GM19328 (cell line): ENCODE data around the gene GIGYF1.

Experiments
- ATAC-seq: cut with Tn5 transposase; IDR thresholded peaks from one replicate; pipeline ENCODE4 v1.9.1; 2021; ENCODE audit warnings: mild to moderate bottlenecking, moderate library complexity; ENCODE audit not compliant: unreplicated experiment

Gene GIGYF1

DNA sequence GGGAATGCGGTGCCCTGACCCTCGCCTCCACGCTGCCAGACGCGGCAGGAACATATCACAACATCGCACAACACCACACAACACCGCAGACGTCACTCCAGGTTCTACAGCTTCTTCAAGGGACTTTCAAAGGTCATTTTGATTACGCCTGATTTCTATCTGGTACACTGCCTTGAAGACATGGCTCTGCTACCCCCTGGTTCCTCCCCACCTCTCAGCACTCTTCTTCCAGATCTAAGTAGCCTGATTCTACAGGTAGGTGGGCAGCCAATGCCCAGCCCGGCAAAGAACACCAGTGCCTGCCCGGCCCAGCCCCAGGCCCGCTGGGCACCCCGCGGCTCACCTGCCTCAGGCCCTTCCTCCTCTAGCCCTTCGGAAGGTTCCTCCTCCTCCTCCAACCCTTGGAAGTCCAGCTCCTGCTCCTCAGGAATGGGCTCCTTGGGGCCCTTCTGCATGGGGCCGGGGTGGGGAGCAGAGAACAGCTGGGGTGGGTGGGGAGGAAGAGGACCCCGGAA, 8.4 kb downstream of the GIGYF1 start:
- ATAC-seq = no peak

DNA sequence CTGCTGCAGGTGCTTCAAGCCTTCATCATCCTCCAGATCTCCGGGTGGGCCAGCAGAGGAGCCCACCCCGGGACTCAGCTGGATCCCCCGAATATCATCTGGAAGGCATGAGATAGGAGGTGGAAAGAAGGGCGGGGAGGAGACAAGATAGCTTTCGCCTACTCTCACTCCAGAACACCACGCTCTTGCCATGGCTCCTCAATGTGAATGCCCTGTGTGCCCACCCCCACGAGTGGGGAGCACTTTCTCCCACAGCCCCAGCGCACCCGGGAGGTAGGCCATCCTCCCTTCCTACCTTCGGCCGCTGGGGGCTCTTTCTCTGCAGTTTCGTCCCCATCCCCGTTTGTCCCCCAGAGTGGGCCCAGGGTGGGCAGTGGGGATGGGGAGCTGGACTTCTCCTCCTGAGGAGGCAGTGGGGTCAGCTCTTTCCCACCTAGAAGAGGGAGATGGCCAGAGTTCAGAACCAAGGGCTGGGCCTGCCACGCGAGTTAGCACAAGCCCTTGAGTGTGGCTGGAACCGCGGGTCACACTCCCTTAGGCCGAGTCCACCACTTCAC, 8.9 kb downstream of the GIGYF1 start:
- ATAC-seq = no peak

DNA sequence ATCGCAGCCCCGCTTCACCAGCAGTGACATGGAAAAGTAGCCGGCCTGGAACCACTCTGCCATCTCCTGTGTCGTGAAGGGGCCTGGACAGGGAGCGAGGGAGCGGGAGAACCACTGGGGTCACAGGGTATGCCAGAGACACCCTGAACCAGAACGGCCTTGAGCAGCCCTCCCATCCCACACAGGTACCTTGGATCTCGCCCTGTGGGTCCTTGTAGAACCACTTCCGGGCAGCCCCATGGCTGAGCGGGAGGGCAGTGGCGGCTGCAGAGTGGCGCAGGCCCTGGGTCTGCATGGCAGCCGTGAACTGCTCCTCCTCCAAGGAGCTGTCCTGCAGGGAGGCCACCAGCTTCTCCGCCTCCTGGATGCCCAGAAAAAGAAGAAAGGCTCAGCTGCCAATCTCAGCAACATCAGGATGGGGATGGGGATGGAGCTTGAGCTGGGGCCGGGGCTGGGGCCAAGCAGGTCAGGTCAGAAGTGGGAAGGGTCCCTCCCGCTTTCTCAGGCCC, 9.5 kb downstream of the GIGYF1 start:
- ATAC-seq = no peak

DNA sequence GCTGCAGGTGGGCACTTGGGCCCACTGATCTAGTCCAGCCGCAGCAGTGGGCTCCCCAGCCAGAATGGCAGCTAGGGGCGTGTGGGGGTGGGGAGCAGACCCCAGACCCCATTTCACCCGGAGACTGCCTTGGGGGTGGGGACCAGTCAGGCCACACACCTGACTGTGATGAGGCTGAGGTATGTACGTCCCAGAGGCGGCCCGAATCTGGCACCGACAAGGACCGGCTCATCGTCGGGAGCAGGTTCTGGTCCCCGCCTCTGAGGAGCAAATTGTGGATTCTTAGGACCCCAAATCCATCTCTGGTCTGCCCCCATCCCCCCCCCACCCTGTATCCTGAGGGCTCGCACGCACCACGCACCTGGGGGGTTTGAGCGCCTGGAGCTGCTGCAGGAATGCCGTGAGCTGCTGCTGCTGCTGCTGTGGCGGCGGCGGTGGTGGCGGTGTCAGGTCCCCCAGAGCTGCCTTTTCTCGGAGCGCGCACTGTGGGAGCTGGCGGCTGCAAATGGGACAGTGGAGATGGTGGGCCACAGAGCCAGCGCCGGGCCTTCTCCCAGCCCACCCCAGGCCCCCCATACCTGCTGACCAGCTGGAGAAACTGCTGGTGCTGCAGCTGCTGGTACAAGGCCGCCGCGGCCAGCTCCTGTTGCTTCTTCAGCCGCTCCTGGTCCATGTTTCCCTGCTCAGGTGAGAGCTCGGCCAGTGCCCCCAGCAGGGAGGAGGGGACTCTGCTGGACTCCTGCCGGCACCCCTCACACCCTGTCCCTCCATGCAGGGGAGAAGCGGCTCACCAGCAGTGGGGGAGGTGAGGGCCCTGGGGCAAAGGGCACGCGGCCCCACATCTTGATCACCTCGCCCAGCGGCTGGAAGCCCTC, 10.2 kb downstream of the GIGYF1 start:
- ATAC-seq = no peak

DNA sequence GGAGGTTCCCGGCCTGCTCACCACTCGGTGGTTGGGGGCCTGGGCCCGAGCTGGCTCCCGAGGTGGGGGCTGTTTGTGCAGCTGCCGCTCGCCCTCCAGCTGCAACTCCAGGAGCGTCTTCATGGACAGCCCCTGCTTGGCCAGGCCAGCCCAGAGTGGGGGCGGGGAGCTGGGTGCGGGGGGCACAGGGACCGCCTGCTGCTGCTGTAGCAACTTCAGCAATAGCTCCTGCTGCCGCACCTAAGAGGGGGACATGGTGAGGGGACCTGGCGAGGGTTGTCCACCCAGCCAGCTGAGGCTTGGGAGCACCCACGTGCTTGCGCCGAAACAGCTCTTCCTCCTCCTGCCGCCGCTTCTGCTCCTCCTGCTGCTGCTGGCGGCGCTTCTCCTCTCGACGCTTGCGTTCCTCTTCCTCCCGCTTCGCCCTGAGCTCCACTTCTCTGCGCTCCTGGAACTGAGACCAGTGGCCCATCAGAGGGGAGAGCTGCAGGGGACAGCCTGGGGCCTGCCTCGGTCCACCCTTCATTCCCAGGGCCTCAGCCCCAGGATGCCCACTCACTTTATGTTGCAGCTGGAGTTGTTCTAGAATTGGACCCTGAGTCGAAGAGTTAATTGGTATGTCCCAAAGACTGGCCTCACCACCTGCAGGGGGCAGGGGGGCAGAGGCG, 10.9 kb downstream of the GIGYF1 start:
- no peak for ATAC-seq

DNA sequence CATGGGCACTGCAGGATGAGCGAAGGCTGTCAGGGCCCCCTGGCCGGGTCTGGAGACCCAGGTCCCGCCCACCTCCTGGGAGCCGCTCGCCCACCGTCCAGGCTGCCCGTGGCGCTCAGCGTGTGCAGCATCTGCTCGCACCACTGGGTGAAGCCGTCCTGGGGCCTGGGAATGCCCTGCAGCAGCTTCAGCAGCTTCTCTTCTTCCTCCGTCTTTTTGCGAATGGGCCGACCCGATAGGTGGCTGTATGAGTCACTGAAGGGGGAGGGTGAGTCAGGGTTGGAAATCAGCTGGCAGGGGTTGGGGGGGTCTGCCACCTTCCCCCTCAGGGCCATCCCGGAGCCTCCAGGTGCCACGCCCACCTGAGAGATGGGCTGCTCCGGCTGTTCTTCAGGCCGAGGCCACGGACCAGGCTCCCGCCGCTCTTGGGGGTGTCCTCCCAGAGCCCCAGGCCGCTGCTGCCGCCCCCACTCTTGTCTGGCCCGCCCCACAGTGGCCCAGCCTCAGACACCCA, 11.8 kb downstream of the GIGYF1 start:
- no peak for ATAC-seq

DNA sequence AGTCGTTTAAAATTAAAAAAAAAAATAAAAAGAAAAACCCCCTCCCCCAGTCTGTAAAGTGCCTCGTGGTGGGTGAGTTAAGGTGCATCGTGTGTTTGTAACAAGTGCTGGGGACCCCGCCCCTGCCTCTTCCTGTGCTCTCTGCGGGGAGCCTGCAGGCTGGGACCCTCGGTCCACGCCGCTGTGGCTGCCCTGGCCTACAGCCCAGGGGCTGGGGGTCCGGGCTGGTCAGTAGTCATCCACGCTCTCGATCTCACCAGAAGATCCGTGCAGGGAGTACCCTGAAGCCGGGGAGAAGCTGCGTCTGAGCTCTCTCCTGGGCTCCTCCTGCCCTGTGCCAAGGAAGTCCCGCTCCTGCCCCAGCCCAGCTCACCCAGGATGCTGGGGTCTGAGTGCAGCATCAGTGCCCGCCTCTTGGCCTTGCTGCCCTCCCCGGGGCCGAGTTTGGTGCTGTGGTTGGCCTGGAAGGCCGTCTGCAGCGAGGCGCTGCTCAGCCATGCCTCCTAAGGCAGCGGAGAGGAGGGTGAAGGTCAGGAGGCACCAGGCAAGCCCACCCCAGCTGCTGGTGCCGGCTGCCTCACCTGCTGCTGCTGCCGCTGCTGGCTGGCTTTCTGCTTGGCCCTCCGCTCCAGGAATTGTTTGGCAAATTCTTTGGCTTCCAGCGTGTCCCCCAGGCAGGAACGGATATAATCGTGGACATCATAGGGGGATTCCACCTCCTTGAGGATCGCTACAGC, 12.4 kb downstream of the GIGYF1 start:
- no peak for ATAC-seq

DNA sequence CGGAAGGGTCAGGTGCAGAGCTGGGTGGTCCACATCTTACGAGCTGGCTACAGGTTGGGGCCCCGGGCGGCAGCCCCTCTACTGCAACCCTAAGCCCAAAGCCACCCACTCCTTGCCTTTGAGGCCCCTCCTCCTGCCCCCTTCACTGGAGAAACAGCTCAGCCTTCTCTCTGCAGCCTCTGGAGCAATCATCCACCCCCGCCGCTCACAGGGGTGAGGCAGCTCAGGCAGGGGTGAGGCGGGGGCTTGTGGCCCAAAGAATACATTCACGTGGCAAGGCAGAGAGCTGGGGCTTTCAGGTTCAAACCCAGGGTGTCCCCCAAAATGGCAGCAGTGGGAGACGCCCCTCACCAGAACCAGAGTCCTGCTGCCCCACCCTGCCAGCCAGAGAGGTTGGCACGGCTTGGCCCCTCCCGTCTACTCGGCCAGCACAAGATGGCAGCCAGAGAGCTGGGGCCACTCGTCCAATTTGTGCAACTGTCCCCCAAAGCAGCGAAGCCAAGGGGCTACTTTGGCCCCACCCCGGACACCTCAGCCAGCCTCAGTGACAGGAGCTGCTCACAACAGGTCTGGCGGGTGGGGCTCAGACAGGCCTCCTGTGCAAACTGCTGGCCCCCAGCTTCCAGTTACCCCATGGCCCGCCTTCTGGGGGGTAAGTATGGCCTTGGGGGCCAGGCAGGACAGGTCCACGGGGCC, 13.3 kb downstream of the GIGYF1 start:
- ATAC-seq = no peak

DNA sequence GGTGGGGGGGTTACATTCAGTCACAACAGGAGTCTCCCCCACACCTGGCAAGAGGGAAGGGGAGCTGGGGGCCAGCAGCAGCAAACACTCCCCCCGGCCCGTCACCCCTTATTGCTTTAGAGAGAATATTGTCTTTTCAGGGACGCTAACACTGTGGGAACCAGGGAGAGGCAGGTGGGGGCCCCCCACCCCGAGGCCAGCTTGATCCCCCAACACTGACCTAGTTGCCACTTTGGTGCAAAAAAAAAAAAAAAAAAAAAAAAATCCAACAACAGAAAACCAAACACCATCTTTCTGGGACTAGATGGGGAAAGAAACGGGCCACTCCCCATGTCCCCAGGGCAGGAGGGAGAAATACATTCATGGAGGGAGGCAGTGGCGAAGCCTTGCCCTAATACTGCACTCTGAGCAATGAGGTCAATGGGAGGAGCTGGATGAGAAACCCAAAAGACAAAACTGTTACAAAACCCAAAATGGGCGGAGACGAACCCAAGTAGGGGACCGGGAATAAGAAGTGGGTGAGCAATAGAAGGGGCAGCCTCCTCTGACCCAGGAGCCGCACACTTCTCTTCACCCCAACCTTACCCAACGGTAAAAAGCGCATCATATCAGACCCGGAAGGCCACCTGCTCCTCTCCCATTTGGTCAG, 14.0 kb downstream of the GIGYF1 start:
- no peak for ATAC-seq

DNA sequence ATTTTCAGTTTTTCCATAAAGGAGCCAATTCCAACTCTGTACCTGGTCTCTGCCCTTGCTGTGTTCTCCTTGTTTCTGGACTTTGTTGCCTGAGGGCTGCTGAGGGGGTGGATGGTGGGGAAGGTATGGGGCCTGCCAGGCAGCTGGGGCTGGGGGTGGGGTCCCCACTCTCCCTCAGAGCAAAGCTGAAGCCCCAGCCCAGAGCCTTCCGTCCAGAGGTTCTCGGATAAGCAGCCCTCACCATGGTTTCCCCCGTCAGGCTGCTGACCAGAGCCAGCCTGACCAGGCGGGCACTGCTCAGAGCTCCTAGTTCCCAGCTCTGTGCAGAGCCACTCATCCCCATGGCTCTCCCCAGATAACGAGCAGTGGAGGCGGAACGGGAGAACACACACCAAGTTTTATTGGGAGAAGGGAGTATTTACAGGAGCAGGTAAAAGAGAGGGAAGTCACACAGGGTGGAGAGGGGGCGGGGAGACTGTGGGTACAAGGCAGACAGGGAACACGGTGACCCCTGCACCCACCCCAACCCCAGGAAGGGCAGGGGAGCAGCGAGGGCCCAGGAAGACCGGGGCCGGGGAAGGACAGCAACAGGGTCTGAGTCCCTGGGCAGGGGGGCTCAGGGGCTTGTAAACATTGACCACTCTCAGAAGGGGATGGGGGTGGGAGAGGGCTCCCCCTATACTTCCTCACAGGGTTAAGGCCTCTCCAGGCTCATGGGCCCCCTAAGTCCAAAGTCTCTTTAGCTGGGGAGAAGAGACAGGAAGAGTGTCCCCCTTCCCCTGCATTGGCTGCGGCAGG, 14.7 kb downstream of the GIGYF1 start:
- ATAC-seq = no peak

DNA sequence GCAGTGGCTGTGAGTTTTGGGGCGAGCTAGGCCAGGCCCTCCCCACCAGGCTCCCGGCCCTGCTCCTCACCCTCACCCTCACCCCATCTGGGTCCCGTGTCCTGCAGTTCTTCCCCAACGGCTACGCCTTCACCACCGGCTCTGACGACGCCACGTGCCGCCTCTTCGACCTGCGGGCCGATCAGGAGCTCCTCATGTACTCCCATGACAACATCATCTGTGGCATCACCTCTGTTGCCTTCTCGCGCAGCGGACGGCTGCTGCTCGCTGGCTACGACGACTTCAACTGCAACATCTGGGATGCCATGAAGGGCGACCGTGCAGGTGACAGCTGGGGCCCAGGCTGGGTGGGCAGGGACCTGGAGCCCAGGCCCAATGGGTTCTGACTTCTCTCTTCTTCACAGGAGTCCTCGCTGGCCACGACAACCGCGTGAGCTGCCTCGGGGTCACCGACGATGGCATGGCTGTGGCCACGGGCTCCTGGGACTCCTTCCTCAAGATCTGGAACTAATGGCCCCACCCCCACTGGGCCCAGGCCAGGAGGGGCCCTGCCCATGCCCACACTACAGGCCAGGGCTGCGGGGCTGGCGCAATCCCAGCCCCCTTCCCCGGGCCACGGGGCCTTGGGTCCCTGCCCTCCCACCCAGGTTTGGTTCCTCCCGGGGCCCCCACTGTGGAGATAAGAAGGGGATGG, 15.6 kb downstream of the GIGYF1 start:
- ATAC-seq = no peak

DNA sequence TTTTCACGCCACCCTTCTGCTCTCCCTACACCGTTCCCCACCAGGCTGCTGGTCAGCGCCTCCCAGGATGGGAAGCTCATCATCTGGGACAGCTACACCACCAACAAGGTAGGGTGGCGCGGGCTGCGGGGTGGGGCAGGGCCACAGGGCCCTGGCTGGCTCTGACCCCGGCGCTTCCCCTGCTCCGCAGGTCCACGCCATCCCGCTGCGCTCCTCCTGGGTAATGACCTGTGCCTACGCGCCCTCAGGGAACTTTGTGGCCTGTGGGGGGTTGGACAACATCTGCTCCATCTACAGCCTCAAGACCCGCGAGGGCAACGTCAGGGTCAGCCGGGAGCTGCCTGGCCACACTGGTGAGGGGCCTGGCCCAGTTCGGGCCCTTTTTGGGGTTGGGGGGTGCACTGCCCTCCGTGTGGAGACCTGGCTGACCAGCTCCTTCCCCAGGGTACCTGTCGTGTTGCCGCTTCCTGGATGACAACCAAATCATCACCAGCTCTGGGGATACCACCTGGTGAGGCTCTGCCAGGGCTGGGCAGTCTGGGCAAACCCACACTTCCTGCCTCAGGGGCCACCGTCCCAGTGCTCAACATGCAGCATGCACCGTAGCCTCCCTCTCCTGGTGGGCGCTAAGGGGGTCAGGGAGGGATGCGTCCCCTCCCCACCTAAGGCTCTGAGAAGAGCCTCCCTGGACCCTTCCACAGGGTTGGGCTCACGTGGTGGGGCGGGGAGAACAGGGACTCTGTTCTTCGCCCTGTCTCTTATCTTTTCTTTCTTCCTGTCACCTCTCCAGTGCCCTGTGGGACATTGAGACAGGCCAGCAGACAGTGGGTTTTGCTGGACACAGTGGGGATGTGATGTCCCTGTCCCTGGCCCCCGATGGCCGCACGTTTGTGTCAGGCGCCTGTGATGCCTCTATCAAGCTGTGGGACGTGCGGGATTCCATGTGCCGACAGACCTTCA, 16.5 kb downstream of the GIGYF1 start:
- no peak for ATAC-seq

DNA sequence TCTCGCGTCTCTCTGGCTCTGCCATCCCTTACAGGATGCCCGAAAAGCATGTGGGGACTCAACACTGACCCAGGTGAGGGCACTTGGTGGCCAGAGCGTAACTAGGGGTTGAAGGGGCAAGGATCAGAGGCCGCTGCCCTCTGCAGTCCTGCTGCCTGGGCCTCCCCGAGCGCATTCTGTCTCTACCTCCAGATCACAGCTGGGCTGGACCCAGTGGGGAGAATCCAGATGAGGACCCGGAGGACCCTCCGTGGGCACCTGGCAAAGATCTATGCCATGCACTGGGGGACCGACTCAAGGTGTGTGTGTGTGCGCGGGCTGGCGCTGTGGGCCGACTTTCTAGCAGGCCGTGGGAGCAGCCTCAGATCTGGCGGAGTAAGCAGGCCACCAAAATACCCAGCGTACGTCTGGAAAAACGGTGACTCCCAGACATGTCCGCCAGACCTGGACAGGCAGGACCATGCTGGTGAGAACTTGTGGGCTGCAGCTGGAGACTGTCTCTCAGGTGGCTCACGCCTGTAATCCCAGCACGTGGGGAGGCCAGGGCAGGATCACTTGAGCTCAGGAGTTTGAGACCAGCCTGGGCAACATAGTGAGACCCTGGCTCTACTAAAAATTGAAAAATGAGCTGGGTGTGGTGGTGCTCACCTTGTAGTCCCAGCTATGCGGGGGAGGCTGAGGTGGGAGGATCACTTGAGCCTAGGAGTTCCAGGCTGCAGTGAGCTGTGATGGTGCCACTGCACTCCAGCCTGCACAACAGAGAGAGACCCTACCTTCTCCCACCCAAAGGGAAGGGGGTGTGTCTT, 17.3 kb downstream of the GIGYF1 start:
- ATAC-seq = no peak

DNA sequence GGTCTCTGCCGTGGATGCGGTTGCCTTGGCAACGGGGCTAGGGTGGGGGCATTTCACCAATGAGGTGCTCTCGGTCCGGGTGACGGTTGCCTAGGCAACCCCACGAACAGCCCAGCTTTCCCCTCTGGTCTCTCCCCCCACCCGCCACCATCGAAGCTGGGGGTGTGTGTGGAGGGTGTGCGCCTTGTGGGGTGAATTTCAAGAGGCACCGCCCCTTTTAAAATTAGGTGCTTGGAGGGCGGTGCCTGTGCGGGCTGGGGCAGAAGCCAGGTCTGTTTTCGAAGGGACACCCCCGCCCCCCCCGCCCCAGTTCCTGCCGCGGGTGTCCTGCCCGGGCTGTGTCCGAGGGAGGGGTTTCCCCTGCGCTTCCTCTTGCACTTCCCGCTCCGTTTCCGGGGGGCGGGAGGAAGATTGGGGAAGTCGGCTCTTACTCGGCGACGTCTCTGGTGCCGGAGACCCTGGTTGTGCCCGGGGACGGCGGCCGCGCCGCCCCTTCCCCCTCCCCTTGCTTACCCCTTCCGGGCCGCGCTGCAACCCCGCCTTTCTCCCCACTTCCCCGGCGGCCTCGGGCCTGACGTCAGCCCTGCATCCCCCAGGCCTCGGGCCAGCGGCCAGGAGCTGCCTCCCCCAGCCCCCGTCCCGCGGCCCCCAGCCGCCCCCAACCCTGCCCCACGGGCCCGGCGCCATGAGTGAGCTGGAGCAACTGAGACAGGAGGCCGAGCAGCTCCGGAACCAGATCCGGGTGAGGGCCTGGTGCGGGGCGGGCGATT, 18.3 kb downstream of the GIGYF1 start:
- ATAC-seq = peak; percentile 36

DNA sequence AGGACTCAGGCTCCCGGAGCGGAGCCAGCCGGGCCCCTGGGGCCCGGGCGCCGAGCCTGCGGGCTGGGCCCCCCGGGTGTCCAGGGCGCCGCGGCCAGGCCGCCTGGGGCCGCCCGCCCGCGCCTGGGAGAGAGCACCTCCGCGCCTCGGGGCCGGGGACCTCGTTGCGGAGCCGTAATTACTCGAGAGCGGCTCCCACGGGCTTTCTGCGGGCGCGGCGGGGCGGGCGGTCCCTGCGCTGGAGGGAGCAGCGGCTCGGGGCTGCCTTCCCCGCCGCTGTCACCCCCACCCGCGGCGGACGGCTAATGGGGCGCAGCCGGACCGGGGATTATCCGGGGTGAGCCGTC, 19.0 kb downstream of the GIGYF1 start:
- no peak for ATAC-seq
